GM12801 (cell line): ENCODE data around the gene IL6ST.

Experiments
- TF ChIP-seq, protein P1 (sequence below): IDR thresholded peaks from one replicate; pipeline ENCODE4 v1.5.1; 2011; ENCODE audit warnings: control low read depth; ENCODE audit not compliant: insufficient read length; ENCODE audit errors: extremely low read depth

IL6ST gene

DNA sequence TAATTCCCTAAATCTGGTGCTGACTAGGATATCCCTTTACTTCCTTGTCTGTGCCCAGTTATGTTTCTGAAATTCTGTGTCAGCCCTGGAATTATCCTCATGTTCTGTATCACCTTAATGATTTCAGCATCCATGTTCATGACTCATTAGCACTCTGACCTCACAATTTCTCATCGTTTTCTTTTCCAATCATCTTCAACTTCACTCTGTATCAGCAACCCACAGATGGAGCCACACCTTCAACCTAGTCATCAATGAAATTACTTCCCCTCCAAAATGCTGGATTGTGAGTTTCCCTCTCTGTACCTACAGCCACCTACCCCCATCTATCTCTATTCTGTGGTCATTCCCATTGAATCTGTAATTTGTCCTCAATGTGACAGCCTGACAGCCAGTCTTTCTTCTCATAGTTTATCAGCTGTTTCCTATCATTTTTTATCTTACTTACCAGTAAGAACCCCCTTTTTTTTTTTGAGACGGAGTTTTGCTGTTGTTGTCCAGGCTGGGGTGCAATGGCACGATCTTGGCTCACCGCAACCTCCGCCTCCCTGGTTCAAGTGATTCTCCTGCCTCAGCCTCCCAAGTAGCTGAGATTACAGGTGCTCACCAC, 3.1 kb upstream of the IL6ST start:
- TF ChIP-seq, protein P1, sequence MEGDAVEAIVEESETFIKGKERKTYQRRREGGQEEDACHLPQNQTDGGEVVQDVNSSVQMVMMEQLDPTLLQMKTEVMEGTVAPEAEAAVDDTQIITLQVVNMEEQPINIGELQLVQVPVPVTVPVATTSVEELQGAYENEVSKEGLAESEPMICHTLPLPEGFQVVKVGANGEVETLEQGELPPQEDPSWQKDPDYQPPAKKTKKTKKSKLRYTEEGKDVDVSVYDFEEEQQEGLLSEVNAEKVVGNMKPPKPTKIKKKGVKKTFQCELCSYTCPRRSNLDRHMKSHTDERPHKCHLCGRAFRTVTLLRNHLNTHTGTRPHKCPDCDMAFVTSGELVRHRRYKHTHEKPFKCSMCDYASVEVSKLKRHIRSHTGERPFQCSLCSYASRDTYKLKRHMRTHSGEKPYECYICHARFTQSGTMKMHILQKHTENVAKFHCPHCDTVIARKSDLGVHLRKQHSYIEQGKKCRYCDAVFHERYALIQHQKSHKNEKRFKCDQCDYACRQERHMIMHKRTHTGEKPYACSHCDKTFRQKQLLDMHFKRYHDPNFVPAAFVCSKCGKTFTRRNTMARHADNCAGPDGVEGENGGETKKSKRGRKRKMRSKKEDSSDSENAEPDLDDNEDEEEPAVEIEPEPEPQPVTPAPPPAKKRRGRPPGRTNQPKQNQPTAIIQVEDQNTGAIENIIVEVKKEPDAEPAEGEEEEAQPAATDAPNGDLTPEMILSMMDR: no peak

DNA sequence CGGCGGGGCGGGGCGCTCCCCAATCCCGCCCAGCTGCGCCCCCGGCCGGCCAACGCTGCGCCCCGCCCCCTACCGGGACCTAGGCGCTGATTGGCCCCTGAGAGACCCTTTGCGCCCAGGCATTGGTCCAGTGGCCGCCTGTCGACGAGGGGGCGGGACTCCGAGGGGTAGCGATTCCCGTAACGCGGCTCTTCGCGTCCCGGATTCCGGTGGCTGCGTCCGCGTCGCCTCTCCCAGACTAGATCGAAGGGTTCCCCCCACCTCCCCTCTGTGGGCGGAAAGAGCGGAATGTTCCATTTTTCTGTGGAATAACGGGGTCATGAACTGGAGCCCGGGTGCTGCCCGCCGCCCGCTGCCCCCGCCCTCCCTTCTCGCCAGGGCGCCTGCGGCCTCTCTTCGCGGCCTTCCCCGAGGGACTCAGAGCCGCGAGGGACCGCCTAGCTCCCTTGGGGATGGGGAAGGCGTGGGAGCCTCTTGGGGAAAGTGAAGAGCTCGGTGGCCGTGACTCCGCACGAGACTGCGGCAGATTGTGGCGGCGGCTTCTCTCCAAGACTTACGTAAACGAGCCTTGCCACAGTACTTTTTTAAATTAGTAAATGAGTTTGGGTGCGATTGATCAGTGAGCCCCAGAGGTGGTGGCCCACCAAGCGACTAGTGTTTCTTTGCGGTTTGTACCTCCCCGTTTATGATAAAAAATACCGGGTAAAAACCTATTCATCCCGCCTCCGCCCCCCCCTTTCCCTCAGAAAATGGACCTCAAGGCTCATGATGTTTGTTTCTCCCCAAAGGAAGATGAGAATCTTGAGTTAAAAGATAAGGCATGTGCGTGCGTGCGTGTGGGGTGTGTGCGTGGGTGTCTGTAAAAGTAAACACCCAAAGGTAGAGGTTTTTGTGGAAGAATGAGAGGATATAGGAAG, 493 bp upstream of the IL6ST start:
- TF ChIP-seq, protein P1: no peak

DNA sequence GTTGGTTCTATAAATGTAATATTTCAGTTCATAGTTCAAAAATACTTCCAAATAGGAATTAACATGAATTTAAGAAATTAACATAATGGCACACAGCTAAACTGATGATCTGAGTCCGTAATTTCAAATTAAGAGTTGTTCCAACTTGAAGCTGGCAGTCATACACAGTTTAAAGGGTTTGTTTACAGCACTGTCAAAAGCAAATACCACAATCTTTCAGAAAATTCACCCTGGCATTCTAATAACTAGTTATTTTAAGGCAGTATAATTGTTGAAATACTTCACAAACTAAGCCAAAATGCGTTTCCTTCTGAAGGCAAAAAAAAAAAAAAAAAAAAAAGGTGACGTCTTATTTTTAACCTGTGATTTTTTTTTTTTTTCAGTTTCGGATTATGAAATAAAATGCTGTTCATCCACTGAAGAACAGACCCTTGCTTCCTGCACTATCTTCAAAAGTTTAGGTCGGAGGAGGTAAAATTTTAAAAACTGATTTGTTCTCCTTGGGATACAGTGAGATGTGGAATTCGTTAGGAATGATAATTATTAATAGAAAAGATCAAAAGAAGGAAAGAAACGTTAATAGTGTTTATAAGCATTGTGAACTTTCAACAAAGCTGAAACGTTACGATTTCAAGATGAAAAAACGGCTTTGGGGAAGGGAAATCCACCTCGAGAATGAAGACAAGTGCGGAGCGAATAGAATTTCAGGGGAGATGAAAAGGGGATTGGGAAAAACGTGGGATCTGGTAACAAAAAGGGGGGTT, 850 bp downstream of the IL6ST start:
- TF ChIP-seq, protein P1: no peak

DNA sequence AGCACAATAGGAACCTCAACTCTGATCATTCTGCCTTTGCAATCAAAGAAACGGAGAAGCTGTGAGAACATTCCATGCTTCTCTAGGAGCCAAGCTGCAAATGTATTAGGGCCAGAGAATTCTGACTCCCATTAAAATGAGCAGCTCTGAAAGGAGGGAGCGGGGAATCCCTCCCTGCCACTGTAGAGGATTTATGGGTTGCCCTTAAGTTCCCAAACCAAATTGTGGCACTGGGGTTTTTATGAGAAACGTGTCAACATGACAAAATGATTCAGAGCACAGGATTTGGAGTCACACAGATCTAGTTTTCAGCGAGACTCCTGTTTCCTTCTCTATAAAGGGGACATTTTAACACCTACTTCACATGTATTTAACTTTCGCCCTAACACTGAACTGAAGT, 1.8 kb downstream of the IL6ST start:
- TF ChIP-seq, protein P1: no peak

DNA sequence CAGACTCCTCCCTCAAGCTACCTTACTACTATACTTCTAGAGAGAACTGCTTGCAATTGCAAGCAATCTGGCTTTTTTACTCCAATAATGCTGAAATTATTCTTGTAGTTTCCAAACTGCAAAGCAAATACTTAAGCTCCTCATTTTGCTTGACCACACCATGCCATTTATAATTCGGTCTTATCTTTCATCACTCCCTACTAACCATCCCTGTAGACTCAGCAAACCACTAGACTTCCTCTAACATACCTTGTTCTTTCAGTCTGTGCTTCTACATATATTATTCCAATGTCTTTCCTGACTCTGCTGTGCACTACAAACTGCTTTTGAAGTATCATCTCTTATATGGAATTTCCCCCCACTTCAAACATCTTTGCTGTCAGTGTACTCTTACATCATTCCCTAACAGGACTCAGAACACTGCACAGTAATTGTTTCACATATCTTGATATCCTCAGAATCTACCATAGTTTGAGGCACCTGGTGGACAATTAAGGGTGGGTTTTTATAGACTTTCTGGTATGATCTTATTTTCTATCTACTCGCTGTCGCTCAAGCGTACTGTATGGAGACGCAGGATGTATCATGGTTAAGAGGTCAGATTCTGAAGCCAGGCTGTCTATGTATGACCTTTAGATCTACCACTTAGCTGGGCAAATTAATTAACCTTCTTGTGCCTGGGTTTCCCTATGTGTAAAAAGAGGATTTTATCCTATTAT, 2.8 kb downstream of the IL6ST start:
- TF ChIP-seq, protein P1: no peak

DNA sequence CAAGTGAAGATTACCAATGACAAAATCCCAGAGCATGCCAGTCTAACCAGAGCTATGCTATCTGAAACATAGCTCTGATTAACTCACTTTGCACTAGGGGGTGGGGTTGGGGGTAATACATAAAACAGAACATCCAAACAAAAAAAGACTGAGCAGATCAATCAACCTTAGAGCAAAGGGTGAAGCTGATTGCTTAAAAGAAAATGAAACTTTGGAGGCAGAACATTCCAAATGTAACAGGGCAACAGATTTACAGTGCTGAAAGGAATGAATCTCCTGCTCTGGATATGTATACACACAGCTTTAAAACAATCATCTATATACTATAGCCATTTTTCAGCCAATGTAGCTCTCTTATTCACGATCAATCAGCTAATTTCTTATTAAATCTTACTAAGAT, 4.9 kb downstream of the IL6ST start:
- TF ChIP-seq, protein P1: no peak
